Measurements from ENCODE around the gene YTHDC1. TPM values are rescaled to one million over a fixed set of nuclear protein-coding genes. Genes with fewer than 3 reads are reported as not detected.

Gene YTHDC1
- total and polyA plus RNA-seq, 2 of the 13 experiments (the other 11 are each of a cell fraction or from before 2014, with no cell fraction given), result 37.3 to 56.8 TPM

DNA sequence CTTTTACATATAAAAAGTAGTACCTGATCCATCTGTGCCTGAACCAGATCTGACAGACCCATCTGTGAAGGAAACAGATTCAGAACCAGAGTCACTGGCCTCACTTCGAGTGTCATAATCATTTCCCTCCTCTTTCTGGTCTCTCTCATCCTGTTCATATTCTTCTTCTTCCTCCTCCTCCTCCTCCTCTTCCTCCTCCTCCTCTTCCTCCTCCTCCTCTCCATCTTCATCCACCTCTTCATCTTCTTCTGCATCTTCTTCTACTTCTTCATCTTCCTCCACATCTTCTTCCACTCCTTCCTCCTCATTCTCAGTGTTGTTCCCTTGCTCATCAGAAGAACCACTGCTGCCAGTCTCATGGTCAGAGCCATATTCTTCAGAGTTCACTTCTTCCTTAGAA is 12.9 kb downstream of the YTHDC1 start (continued):
- TF ChIP-seq RARA (CRISPR knock-in tag; IDR thresholded peaks at IDR 0.05) (no peak), HIVEP1 (CRISPR knock-in tag; IDR thresholded peaks at IDR 0.05) (no peak)

DNA sequence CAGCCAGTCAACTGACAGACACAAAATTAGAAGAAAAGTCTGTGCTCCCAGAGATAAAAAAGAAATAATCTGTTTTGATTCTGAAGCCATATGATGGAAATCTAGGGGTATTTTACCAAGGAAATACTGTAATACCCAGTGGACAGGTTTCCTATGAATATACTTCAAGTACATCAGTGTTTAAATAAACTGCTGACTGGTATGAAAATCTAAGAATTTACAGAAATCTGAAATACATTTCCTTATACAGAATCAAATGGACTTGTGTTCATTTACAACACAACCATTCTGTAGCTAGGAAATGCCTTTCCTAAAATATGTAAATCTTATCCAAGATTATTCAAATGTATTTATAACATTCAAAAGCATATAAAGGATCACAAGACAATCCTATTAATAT is 13.4 kb downstream of the YTHDC1 start:
- H3K79me2 ChIP-seq (ENCODE audit: insufficient read depth, low read length), result peaks cover 40% of the 10 kb centered on the region
- no peak for ATAC-seq
- intact Hi-C loops (cut with micrococcal nuclease; ENCODE audit: unreplicated experiment), result loop anchor here (5.0 kb wide), 1 partner anchor 34 kb away; no protein-coding TSS in a partner anchor
- H2AFZ ChIP-seq (ENCODE audit: low read length), result no peak overlapping the region
- H3K9me3 ChIP-seq (ENCODE audit: low read length), result no peaks in the 10 kb centered on the region
- H3K36me3 ChIP-seq (replicated peaks in 1 of 2; ENCODE audit: control insufficient read depth in 1 of 2, insufficient read depth in 2 of 2, low read length in 2 of 2), result peaks cover 17 to 51% of the 10 kb centered on the region in 2 experiments
- peaks cover 37% of the 10 kb centered on the region for H4K20me1 ChIP-seq (ENCODE audit: insufficient read depth, low read length)
- H3K27me3 ChIP-seq (ENCODE audit: control insufficient read depth in 1 of 2, insufficient read depth in 2 of 2, low read length in 2 of 2), result no peaks in the 10 kb centered on the region; a peak in 1 of 5 replicates
- BruUV-seq (replicated peaks), result no TSS peak
- in situ Hi-C loops (cut with HindIII; ENCODE audit: extremely low pct_ligation_motif_present, low pct_unique_long_range_greater_than_20kb), result no loop called here
- H3K27ac ChIP-seq (ENCODE audit: extremely low read length, insufficient read depth, low read length), result no peak overlapping the region
- POLR2A ChIA-PET, result no interaction called here
- CTCF ChIA-PET (ENCODE audit: low intra/inter-chr PET ratio, low total read pairs), result no interaction called here
- H3K4me2 ChIP-seq (ENCODE audit: low read depth, low read length), result no peak overlapping the region
- no peak overlapping the region for H3K9ac ChIP-seq (ENCODE audit: insufficient read depth, low read depth, low read length)
- no peak overlapping the region for H3K4me3 ChIP-seq (replicated peaks in 1 of 3; ENCODE audit: insufficient read depth in 1 of 3, low read depth in 2 of 3, low read length in 3 of 3)
- no peak for FAIRE-seq
- TF ChIP-seq MAFF (IDR thresholded peaks at IDR 0.05; ENCODE audit: low read depth, low read length) (peak; percentile 63), CCDC6 (CRISPR knock-in tag; IDR thresholded peaks at IDR 0.05) (no peak), MAFK (conservative IDR thresholded peaks at IDR 0.05 in 1 of 2, IDR thresholded peaks at IDR 0.05 in 1 of 2; ENCODE audit: low read length in 2 of 2) (peak; percentile 58 to 81)
- peaks cover under 1% of the 10 kb centered on the region; the same call in 1 of the 2 replicates for H3K4me1 ChIP-seq (ENCODE audit: insufficient read depth, low read length)
- DNase-seq (ENCODE audit: low spot score), result no peak

DNA sequence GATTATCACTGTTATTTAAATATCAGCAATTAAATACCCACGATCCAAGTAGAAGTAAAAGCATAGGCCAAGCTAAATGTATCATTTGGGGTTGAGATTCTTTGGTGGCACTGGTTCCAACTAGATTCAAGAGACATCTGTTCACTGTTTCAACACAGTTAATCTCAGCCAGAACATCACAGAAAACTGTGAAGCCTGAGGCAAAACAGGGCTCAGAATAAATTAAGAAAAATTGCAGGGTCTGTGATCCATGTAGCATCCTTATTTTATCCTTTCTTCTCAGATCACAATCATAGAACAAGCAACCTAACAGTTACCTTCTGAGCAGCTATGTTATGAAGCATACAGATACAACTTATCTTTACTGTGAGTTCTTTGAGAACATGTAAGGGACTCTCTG is 23.7 kb downstream of the YTHDC1 start:
- in situ Hi-C loops (cut with HindIII; ENCODE audit: extremely low pct_ligation_motif_present, low pct_unique_long_range_greater_than_20kb), result no loop called here
- H3K4me3 ChIP-seq (replicated peaks in 1 of 3; ENCODE audit: insufficient read depth in 1 of 3, low read depth in 2 of 3, low read length in 3 of 3), result no peak overlapping the region
- H3K79me2 ChIP-seq (ENCODE audit: insufficient read depth, low read length), result no peaks in the 10 kb centered on the region
- TF ChIP-seq ZNF263 (CRISPR knock-in tag; IDR thresholded peaks at IDR 0.05) (no peak), ZNF652 (CRISPR knock-in tag; IDR thresholded peaks at IDR 0.05; ENCODE audit: borderline replicate concordance, low read depth) (no peak), CC2D1A (CRISPR knock-in tag; IDR thresholded peaks at IDR 0.05) (no peak), ZNF777 (CRISPR knock-in tag; IDR thresholded peaks at IDR 0.05) (no peak), ZNF441 (CRISPR knock-in tag; IDR thresholded peaks at IDR 0.05; ENCODE audit: borderline replicate concordance) (no peak), SRY (CRISPR knock-in tag; IDR thresholded peaks at IDR 0.05) (no peak)
- TF ChIP-seq, protein P1, sequence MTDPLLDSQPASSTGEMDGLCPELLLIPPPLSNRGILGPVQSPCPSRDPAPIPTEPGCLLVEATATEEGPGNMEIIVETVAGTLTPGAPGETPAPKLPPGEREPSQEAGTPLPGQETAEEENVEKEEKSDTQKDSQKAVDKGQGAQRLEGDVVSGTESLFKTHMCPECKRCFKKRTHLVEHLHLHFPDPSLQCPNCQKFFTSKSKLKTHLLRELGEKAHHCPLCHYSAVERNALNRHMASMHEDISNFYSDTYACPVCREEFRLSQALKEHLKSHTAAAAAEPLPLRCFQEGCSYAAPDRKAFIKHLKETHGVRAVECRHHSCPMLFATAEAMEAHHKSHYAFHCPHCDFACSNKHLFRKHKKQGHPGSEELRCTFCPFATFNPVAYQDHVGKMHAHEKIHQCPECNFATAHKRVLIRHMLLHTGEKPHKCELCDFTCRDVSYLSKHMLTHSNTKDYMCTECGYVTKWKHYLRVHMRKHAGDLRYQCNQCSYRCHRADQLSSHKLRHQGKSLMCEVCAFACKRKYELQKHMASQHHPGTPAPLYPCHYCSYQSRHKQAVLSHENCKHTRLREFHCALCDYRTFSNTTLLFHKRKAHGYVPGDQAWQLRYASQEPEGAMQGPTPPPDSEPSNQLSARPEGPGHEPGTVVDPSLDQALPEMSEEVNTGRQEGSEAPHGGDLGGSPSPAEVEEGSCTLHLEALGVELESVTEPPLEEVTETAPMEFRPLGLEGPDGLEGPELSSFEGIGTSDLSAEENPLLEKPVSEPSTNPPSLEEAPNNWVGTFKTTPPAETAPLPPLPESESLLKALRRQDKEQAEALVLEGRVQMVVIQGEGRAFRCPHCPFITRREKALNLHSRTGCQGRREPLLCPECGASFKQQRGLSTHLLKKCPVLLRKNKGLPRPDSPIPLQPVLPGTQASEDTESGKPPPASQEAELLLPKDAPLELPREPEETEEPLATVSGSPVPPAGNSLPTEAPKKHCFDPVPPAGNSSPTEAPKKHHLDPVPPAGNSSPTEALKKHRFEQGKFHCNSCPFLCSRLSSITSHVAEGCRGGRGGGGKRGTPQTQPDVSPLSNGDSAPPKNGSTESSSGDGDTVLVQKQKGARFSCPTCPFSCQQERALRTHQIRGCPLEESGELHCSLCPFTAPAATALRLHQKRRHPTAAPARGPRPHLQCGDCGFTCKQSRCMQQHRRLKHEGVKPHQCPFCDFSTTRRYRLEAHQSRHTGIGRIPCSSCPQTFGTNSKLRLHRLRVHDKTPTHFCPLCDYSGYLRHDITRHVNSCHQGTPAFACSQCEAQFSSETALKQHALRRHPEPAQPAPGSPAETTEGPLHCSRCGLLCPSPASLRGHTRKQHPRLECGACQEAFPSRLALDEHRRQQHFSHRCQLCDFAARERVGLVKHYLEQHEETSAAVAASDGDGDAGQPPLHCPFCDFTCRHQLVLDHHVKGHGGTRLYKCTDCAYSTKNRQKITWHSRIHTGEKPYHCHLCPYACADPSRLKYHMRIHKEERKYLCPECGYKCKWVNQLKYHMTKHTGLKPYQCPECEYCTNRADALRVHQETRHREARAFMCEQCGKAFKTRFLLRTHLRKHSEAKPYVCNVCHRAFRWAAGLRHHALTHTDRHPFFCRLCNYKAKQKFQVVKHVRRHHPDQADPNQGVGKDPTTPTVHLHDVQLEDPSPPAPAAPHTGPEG (CRISPR knock-in tag; IDR thresholded peaks at IDR 0.05), result no peak

More for the DNA sequence above, 23.7 kb downstream of the YTHDC1 start:
- ATAC-seq (no peak), FAIRE-seq (no peak), DNase-seq (ENCODE audit: low spot score) (no peak)
- Histone ChIP-seq H3K4me2 (ENCODE audit: low read depth, low read length) (no peak overlapping the region), H3K9ac (ENCODE audit: insufficient read depth, low read depth, low read length) (no peak overlapping the region), H3K27me3 (ENCODE audit: control insufficient read depth in 1 of 2, insufficient read depth in 2 of 2, low read length in 2 of 2) (no peaks in the 10 kb centered on the region), H4K20me1 (ENCODE audit: insufficient read depth, low read length) (no peaks in the 10 kb centered on the region), H3K36me3 (replicated peaks in 1 of 2; ENCODE audit: control insufficient read depth in 1 of 2, insufficient read depth in 2 of 2, low read length in 2 of 2) (peaks cover 10 to 71% of the 10 kb centered on the region in 2 experiments), H3K27ac (ENCODE audit: extremely low read length, insufficient read depth, low read length) (no peak overlapping the region), H2AFZ (ENCODE audit: low read length) (no peak overlapping the region), H3K4me1 (ENCODE audit: insufficient read depth, low read length) (no peaks in the 10 kb centered on the region), H3K9me3 (ENCODE audit: low read length) (no peaks in the 10 kb centered on the region)
- intact Hi-C loops (cut with micrococcal nuclease; ENCODE audit: unreplicated experiment), result no loop called here
- ChIA-PET POLR2A (no interaction called here), CTCF (ENCODE audit: low intra/inter-chr PET ratio, low total read pairs) (no interaction called here)
- BruUV-seq (replicated peaks), result no TSS peak
- 91% methylated on average over 1 of the region's 1 CpG for WGBS (ENCODE audit: low lambda C conversion rate)
